Testis (tissue), 2 donors: ENCODE data around the gene XXYLT1.

Experiments
- POLR2A ChIP-seq: fragments of 450-650 bp; IDR thresholded peaks from one replicate; pipeline ENCODE4 v1.6.1; 2017; ENCODE audit warnings: antibody characterized with exemption, mild to moderate bottlenecking, moderate library complexity
- TF ChIP-seq, protein P1 (sequence below), 3 experiments: fragments of 450-650 bp in 2 of 3; fragments of 200-600 bp in 1 of 3; sonication (generic) in 1 of 3; IDR thresholded peaks; one replicate each; pipeline ENCODE4 v1.5.1; 2016 to 2019; ENCODE audit warnings: antibody characterized with exemption in 3 of 3, mild to moderate bottlenecking in 2 of 3, moderate library complexity in 1 of 3

DNA sequence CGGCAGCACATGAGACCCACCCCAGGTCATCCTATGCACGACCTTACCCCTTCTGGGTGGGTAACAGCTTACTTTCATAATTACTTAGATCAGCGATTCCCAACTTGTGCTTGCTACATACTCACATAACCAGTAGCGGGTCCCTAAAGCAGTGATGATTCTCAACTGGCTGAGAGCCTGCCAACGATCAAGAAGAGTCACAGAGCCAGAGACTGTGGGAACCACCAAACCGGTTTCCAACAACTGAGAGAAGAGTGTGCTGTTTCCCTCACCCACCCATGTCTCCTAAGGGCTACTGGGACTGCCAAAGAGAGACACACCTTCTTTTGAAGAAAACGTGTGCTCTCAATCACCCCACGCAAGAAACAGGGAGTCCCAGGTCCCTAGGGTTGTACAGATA lies 12.0 kb upstream of the XXYLT1 start:
- TF ChIP-seq, protein P1, sequence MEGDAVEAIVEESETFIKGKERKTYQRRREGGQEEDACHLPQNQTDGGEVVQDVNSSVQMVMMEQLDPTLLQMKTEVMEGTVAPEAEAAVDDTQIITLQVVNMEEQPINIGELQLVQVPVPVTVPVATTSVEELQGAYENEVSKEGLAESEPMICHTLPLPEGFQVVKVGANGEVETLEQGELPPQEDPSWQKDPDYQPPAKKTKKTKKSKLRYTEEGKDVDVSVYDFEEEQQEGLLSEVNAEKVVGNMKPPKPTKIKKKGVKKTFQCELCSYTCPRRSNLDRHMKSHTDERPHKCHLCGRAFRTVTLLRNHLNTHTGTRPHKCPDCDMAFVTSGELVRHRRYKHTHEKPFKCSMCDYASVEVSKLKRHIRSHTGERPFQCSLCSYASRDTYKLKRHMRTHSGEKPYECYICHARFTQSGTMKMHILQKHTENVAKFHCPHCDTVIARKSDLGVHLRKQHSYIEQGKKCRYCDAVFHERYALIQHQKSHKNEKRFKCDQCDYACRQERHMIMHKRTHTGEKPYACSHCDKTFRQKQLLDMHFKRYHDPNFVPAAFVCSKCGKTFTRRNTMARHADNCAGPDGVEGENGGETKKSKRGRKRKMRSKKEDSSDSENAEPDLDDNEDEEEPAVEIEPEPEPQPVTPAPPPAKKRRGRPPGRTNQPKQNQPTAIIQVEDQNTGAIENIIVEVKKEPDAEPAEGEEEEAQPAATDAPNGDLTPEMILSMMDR (IDR thresholded peaks at IDR 0.05), result no peak
- no peak for TF ChIP-seq POLR2A
